SJCRH30 (cell line): ENCODE data around the gene ST6GALNAC6. TPM values are rescaled to one million over a fixed set of nuclear protein-coding genes. Genes with fewer than 3 reads are reported as not detected.

ENCODE experiments used
- DNase-seq, 2 experiments: peaks; one replicate each; pipeline ENCODE4 v3.0.0-alpha.2; 2015 to 2020
- H3K27ac ChIP-seq: fragments of 250-450 bp; sonication (Bioruptor Pico); 2 replicates; pipeline ENCODE4 v1.5.1; 2020; ENCODE audit warnings: mild to moderate bottlenecking, moderate library complexity
- H3K27me3 ChIP-seq: fragments of 250-450 bp; sonication (Bioruptor Pico); 2 replicates; pipeline ENCODE4 v1.5.1; 2020; ENCODE audit warnings: mild to moderate bottlenecking, moderate library complexity
- H3K36me3 ChIP-seq: fragments of 250-450 bp; sonication (Bioruptor Pico); 2 replicates; pipeline ENCODE4 v1.5.1; 2020; ENCODE audit warnings: mild to moderate bottlenecking, moderate library complexity
- H3K4me1 ChIP-seq: fragments of 250-450 bp; sonication (Bioruptor Pico); 2 replicates; pipeline ENCODE4 v1.5.1; 2020; ENCODE audit warnings: mild to moderate bottlenecking, moderate library complexity
- H3K4me3 ChIP-seq: fragments of 250-450 bp; sonication (Bioruptor Pico); 2 replicates; pipeline ENCODE4 v1.5.1; 2020; ENCODE audit warnings: mild to moderate bottlenecking, moderate library complexity
- H3K9me3 ChIP-seq: fragments of 250-450 bp; sonication (Bioruptor Pico); replicated peaks from 2 replicates; pipeline ENCODE4 v1.5.1; 2020; ENCODE audit warnings: mild to moderate bottlenecking, moderate library complexity
- total RNA-seq: library from RNA; depleted of rRNA; stranded (reverse); fragments of >200 nt; shearing (Covaris generic); gene quantifications from 2 replicates; pipeline ENCODE4 v1.2.3, GENCODE V29; 2014; rRNA removed

The ST6GALNAC6 gene, protein sequence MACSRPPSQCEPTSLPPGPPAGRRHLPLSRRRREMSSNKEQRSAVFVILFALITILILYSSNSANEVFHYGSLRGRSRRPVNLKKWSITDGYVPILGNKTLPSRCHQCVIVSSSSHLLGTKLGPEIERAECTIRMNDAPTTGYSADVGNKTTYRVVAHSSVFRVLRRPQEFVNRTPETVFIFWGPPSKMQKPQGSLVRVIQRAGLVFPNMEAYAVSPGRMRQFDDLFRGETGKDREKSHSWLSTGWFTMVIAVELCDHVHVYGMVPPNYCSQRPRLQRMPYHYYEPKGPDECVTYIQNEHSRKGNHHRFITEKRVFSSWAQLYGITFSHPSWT
- total RNA-seq: 59.9 and 61.5 TPM in 2 replicates

GRCh38 chr9:127899128-127899943 lies at the start of gene ST6GALNAC6:
ST6GALNAC6 (minus strand) TSS chr9:127899603; CDS start chr9:127897981, 1,622 bp downstream.
- H3K27ac ChIP-seq: peak within 1 kb of the TSS; percentile 83
- no peaks in the 10 kb centered on the region for H3K27me3 ChIP-seq
- H3K4me3 ChIP-seq: peak within 1 kb of the TSS; percentile 100
- peaks cover 28% of the 10 kb centered on the region for H3K4me1 ChIP-seq
- peak; percentile 76 to 87 for DNase-seq
- peaks cover 27% of the 10 kb centered on the region for H3K36me3 ChIP-seq
- 0 out of 2 replicates have a peak, but pooled peaks cover 4% of the 10 kb centered on the region for H3K9me3 ChIP-seq

DNA sequence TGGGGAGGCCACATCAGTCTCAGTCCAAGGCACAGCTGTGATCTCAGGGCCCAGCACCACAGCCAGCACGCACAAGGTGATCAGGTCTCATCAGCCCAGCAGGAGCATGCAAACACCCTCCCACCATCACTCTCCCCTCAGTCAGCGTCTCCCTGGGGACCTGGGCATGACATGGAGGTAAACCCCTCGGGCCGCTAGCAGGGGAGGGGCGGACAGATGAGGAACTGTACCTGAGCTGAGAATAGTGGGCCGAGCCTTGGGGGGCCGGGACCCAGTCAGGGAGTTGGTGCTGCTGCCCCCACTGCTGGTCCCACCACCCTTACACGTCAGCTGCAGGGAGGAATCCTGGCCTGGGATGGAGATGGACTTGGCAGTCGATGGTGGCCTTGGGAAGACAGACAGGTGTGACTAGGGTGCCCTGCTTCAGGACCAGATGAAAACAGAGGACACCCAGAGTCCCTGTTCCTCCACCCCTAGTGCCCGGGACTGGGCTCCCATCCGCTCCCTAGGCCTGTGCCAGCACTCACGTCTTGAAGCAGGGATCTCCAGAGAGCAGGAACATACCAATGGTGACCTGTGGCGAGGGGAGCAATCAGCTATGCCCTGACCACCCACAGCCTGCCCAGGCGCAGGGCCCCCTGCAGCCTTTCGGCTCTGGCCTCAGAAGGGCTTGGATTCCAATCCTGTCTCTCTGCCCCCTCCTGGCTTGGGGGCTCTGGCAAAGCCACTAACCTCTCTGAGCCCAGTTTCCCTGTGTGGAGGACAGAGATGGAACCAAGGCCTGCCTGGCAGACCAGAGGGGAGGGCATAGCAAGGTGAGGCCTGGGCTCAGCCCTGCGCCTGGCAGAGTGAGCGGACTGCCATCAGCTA lies 48.7 kb upstream of the ST6GALNAC6 start:
- Histone ChIP-seq H3K4me3 (no peak overlapping the region), H3K9me3 (no peaks in the 10 kb centered on the region), H3K27ac (no peak overlapping the region), H3K36me3 (no peaks in the 10 kb centered on the region), H3K27me3 (no peaks in the 10 kb centered on the region), H3K4me1 (peaks cover 15% of the 10 kb centered on the region; the same call in 1 of the 2 replicates)
- DNase-seq: no peak

DNA sequence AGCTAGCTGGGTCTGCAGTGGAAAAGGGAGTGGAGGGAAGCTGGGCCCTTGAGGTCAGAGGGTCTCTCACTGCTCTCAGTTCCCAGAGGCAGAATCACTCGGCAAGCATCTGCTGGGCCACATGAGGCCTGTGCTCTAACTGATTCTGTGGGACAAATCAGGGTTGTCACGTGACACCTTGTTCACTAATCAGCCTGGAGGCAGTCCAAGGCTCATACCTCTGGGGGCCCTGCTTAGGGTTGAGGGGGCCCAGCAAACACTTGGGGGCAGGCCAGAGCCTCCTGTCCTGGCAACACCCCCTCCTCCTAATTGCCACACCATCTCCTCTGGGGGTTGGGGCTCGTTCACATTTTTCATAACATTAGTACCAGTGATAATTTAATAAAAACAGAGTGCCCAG lies 47.3 kb upstream of the ST6GALNAC6 start:
- no peaks in the 10 kb centered on the region for H3K36me3 ChIP-seq
- DNase-seq: peak in 1 of 2 experiments; percentile 42
- no peak overlapping the region for H3K4me3 ChIP-seq
- H3K4me1 ChIP-seq: peaks cover 24% of the 10 kb centered on the region
- no peaks in the 10 kb centered on the region for H3K27me3 ChIP-seq
- no peaks in the 10 kb centered on the region for H3K9me3 ChIP-seq
- H3K27ac ChIP-seq: no peak overlapping the region

DNA sequence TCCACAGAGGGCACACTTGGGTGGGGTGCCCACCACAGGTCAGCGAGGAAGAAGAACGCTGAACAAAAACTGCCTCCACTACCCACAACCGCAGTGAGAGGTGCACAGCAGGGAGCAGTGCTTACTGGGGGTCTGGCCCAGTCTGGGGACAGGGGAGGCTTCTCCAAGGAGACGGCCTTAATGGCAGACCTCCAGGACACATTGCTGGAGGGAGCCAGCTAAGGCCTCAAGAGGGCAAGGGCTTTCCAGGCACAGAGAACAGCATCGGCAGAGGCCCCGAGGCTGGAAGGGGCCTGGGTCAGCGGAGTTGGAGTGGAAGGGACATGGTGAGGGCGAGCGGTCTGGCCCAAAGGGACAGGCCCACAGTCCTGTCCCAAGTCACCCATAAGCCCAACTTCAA lies 46.5 kb upstream of the ST6GALNAC6 start:
- Histone ChIP-seq H3K36me3 (no peaks in the 10 kb centered on the region), H3K27me3 (no peaks in the 10 kb centered on the region), H3K27ac (no peak overlapping the region), H3K4me3 (no peak overlapping the region), H3K9me3 (no peaks in the 10 kb centered on the region), H3K4me1 (peaks cover 24% of the 10 kb centered on the region)
- DNase-seq: no peak

DNA sequence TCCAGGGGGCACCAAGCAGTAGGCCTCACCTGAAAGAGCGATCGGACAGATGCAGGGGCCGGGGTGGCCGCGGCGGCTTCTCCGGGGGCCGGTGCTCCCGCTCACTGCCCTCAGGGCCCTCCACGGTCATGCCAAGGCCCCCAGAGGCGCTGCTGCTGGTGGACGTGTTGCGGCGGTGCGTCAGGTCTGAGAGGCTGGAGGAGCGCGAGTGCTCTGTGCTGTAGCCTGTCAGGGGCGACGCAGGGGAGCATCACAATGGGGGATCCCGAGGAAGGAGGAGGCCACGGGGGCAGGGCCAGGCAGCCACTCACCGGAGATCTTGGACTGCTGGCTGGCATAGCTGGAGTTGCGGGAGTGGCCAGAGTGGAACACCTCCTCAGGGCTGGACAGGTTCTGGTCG lies 45.9 kb upstream of the ST6GALNAC6 start:
- Histone ChIP-seq H3K27ac (no peak overlapping the region), H3K9me3 (no peaks in the 10 kb centered on the region), H3K27me3 (no peaks in the 10 kb centered on the region), H3K4me1 (peaks cover 20% of the 10 kb centered on the region), H3K36me3 (no peaks in the 10 kb centered on the region), H3K4me3 (no peak overlapping the region)
- no peak for DNase-seq

GRCh38 chr9:127944586-127945218 lies 45.3 kb upstream of the ST6GALNAC6 start:
- Histone ChIP-seq H3K9me3 (no peaks in the 10 kb centered on the region), H3K27ac (no peak overlapping the region), H3K4me3 (no peak overlapping the region), H3K36me3 (no peaks in the 10 kb centered on the region), H3K4me1 (peaks cover 17% of the 10 kb centered on the region), H3K27me3 (no peaks in the 10 kb centered on the region)
- no peak for DNase-seq

- no peak overlapping the region for H3K4me3 ChIP-seq
- DNase-seq: peak; percentile 95
- no peaks in the 10 kb centered on the region for H3K36me3 ChIP-seq
- no peaks in the 10 kb centered on the region for H3K27me3 ChIP-seq
- no peak overlapping the region for H3K27ac ChIP-seq
- peaks cover 17% of the 10 kb centered on the region for H3K4me1 ChIP-seq
- H3K9me3 ChIP-seq: no peaks in the 10 kb centered on the region
These were observed 44.3 kb upstream of the ST6GALNAC6 start for GRCh38 chr9:127943731-127944144.

GRCh38 chr9:127943011-127943662 lies 43.7 kb upstream of the ST6GALNAC6 start:
- Histone ChIP-seq H3K9me3 (no peaks in the 10 kb centered on the region), H3K27me3 (no peaks in the 10 kb centered on the region), H3K27ac (no peak overlapping the region), H3K4me1 (peaks cover 17% of the 10 kb centered on the region), H3K4me3 (no peak overlapping the region), H3K36me3 (no peaks in the 10 kb centered on the region)
- no peak for DNase-seq

- H3K27ac ChIP-seq: peak overlapping the region; percentile 33
- H3K4me1 ChIP-seq: peaks cover 17% of the 10 kb centered on the region
- no peak overlapping the region for H3K4me3 ChIP-seq
- no peaks in the 10 kb centered on the region for H3K9me3 ChIP-seq
- H3K27me3 ChIP-seq: no peaks in the 10 kb centered on the region
- peak; percentile 82 to 89 for DNase-seq
- H3K36me3 ChIP-seq: no peaks in the 10 kb centered on the region
These were observed 43.0 kb upstream of the ST6GALNAC6 start for GRCh38 chr9:127942216-127943010.

DNA sequence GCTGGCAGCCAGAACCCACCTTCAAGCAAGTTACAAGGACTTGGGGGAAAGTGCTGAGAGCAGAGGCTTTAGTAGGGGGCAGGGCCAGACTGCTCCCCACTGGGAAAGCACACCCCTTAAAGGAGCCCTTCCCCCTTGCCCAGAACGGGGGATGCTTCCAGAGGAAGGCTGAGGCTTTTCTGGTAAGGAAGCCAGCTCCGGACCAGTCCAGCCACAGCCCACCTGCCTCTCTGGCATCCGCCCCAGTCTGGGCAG lies 42.5 kb upstream of the ST6GALNAC6 start:
- Histone ChIP-seq H3K27ac (peak overlapping the region; percentile 33), H3K27me3 (no peaks in the 10 kb centered on the region), H3K36me3 (no peaks in the 10 kb centered on the region), H3K4me1 (peaks cover 18% of the 10 kb centered on the region), H3K9me3 (no peaks in the 10 kb centered on the region), H3K4me3 (no peak overlapping the region)
- peak in 1 of 2 experiments; percentile 51 for DNase-seq

GRCh38 chr9:127941062-127941960 lies 41.9 kb upstream of the ST6GALNAC6 start:
- Histone ChIP-seq H3K9me3 (no peaks in the 10 kb centered on the region), H3K27me3 (no peaks in the 10 kb centered on the region), H3K4me3 (no peak overlapping the region), H3K27ac (no peak overlapping the region; the same call in 1 of the 2 replicates), H3K36me3 (no peaks in the 10 kb centered on the region), H3K4me1 (peaks cover 20% of the 10 kb centered on the region)
- peak in 1 of 2 experiments; percentile 3 for DNase-seq

- Histone ChIP-seq H3K27ac (no peak overlapping the region), H3K36me3 (no peaks in the 10 kb centered on the region), H3K4me1 (peaks cover 20% of the 10 kb centered on the region), H3K4me3 (no peak overlapping the region), H3K27me3 (no peaks in the 10 kb centered on the region), H3K9me3 (no peaks in the 10 kb centered on the region)
- no peak for DNase-seq
These were observed 41.2 kb upstream of the ST6GALNAC6 start for GRCh38 chr9:127940593-127940992.
